IMR-90 (cell line): ENCODE data around the gene C1orf167. TPM values are rescaled to one million over a fixed set of nuclear protein-coding genes. Genes with fewer than 3 reads are reported as not detected.

Experiments
- ATAC-seq: fragments of 200-7000 bp; cut with Tn5 transposase; 2 replicates; pipeline ENCODE4 v1.9.1; 2020; ENCODE audit warnings: low read depth, mild to moderate bottlenecking, moderate library complexity
- BruUV-seq: library from RNA; stranded (reverse); fragments of 400-500 nt; replicated peaks from 2 replicates; lab custom pipeline; 2021; lab: Mats Ljungman, UMichigan
- CTCF ChIA-PET: fragments of 300-600 bp; formaldehyde crosslinking; extraction: SDS; loops from one replicate; lab custom pipeline; 2021; ENCODE audit warnings: antibody characterized with exemption; lab: Yijun Ruan, JAX
- POLR2A ChIA-PET: fragments of 300-600 bp; sonication (Branson Sonifier 250); formaldehyde crosslinking; loops from one replicate; lab custom pipeline; 2022; ENCODE audit warnings: antibody characterized with exemption; ENCODE audit not compliant: unreplicated experiment; lab: Charles Lee
- DNase-seq: peaks from one replicate; pipeline ENCODE4 v3.0.0; 2013
- H2AFZ ChIP-seq: replicated peaks from 2 replicates; pipeline ENCODE3; 2013; ENCODE audit warnings: low read length, mild to moderate bottlenecking; ENCODE audit not compliant: poor library complexity
- H2AK5ac ChIP-seq: 2 replicates; pipeline ENCODE4 v1.6.1; 2013; ENCODE audit warnings: low read depth, low read length, inconsistent platforms
- H2AK9ac ChIP-seq: replicated peaks from 2 replicates; pipeline ENCODE3; 2013; ENCODE audit warnings: mild to moderate bottlenecking, low read depth, low read length, moderate library complexity; ENCODE audit not compliant: poor library complexity
- H2BK120ac ChIP-seq: 2 replicates; pipeline ENCODE4 v1.6.1; 2013; ENCODE audit warnings: low read depth, low read length, inconsistent platforms
- H2BK15ac ChIP-seq: 3 replicates; pipeline ENCODE4 v1.6.1; 2013; ENCODE audit warnings: low read depth, low read length, inconsistent platforms
- H2BK20ac ChIP-seq: 2 replicates; pipeline ENCODE4 v1.6.1; 2013; ENCODE audit warnings: low read depth, mild to moderate bottlenecking, inconsistent platforms, low read length, moderate library complexity
- H2BK5ac ChIP-seq: 2 replicates; pipeline ENCODE4 v1.6.1; 2013; ENCODE audit warnings: mild to moderate bottlenecking, low read depth, low read length, inconsistent platforms; ENCODE audit not compliant: poor library complexity, severe bottlenecking
- H3K14ac ChIP-seq: replicated peaks from 2 replicates; pipeline ENCODE4 v1.6.1; 2013; ENCODE audit warnings: low read depth, low read length, inconsistent platforms
- H3K18ac ChIP-seq: 2 replicates; pipeline ENCODE4 v1.6.1; 2013; ENCODE audit warnings: low read depth, low read length, control low read depth
- H3K23ac ChIP-seq: 2 replicates; pipeline ENCODE4 v1.6.1; 2013; ENCODE audit warnings: low read depth, low read length, inconsistent platforms
- H3K27ac ChIP-seq: 2 replicates; pipeline ENCODE4 v1.5.1; 2013; ENCODE audit warnings: mild to moderate bottlenecking, control low read depth, low read length; ENCODE audit not compliant: insufficient read depth
- H3K27me3 ChIP-seq: 2 replicates; pipeline ENCODE4 v1.6.1; 2013; ENCODE audit warnings: low read length; ENCODE audit not compliant: control insufficient read depth, insufficient read depth
- H3K36me3 ChIP-seq: 2 replicates; pipeline ENCODE4 v1.6.1; 2013; ENCODE audit warnings: low read length, mixed read lengths; ENCODE audit not compliant: control insufficient read depth, insufficient read depth
- H3K4ac ChIP-seq: 2 replicates; pipeline ENCODE4 v1.6.1; 2013; ENCODE audit warnings: low read depth, low read length, inconsistent platforms
- H3K4me1 ChIP-seq: 2 replicates; pipeline ENCODE4 v1.6.1; 2013; ENCODE audit warnings: low read length, mixed read lengths; ENCODE audit not compliant: control insufficient read depth, insufficient read depth
- H3K4me2 ChIP-seq: 2 replicates; pipeline ENCODE4 v1.6.1; 2013; ENCODE audit warnings: low read depth, mild to moderate bottlenecking, control low read depth, low read length, moderate library complexity
- H3K4me3 ChIP-seq: 2 replicates; pipeline ENCODE4 v1.5.1; 2013; ENCODE audit warnings: low read depth, mild to moderate bottlenecking, control low read depth, low read length, moderate library complexity; ENCODE audit not compliant: insufficient read depth
- H3K56ac ChIP-seq: 2 replicates; pipeline ENCODE4 v1.6.1; 2013; ENCODE audit warnings: low read length, inconsistent platforms; ENCODE audit not compliant: insufficient read depth; ENCODE audit errors: extremely low read depth
- H3K79me1 ChIP-seq, 2 experiments: 2 replicates each; pipeline ENCODE4 v1.6.1; 2013; ENCODE audit warnings: low read length in 2 of 2, inconsistent platforms in 1 of 2, low read depth in 1 of 2
- H3K9ac ChIP-seq: 2 replicates; pipeline ENCODE4 v1.6.1; 2013; ENCODE audit warnings: low read depth, low read length, control low read depth
- H3K9me1 ChIP-seq: 2 replicates; pipeline ENCODE4 v1.6.1; 2013; ENCODE audit warnings: low read length, inconsistent platforms; ENCODE audit not compliant: insufficient read depth
- H3K9me3 ChIP-seq: 2 replicates; pipeline ENCODE4 v1.6.1; 2013; ENCODE audit warnings: low read length; ENCODE audit not compliant: control insufficient read depth, insufficient read depth
- H4K20me1 ChIP-seq: 2 replicates; pipeline ENCODE4 v1.6.1; 2013; ENCODE audit warnings: low read length, inconsistent platforms; ENCODE audit not compliant: insufficient read depth
- H4K5ac ChIP-seq: 2 replicates; pipeline ENCODE4 v1.6.1; 2013; ENCODE audit warnings: mild to moderate bottlenecking, low read depth, low read length, control low read depth
- H4K8ac ChIP-seq, 2 experiments: 2 replicates each; pipeline ENCODE4 v1.6.1; 2013; ENCODE audit warnings: low read depth in 2 of 2, low read length in 2 of 2, control low read depth in 1 of 2, inconsistent platforms in 1 of 2
- H4K91ac ChIP-seq: 2 replicates; pipeline ENCODE4 v1.6.1; 2013; ENCODE audit warnings: low read depth, low read length, inconsistent platforms; ENCODE audit not compliant: insufficient read depth
- CEBPB ChIP-seq: IDR thresholded peaks from 2 replicates; pipeline ENCODE4 v1.6.1; 2012; ENCODE audit warnings: low read depth, low read length, improper control_type of control experiment
- CTCF ChIP-seq: conservative IDR thresholded peaks from 2 replicates; pipeline ENCODE4 v1.5.1; 2012; ENCODE audit warnings: mild to moderate bottlenecking, low read depth, low read length, improper control_type of control experiment
- ELK1 ChIP-seq: fragments of 150-350 bp; IDR thresholded peaks from 2 replicates; pipeline ENCODE4 v1.6.1; 2016; ENCODE audit warnings: low read depth, mild to moderate bottlenecking, low read length, moderate library complexity, borderline replicate concordance
- WGBS, 2 experiments: methylation state at CpG; one replicate each; pipeline versions ENCODE4 v1.1.5 to v1.1.7; 2013; ENCODE audit warnings: missing lambda C conversion rate in 2 of 2; ENCODE audit not compliant: insufficient read length in 1 of 2; ENCODE audit errors: extremely low coverage in 2 of 2; 5-methylcytosine and 5-hydroxymethylcytosine counted together
- dilution Hi-C: fragments of 300-500 bp; cut with HindIII; formaldehyde crosslinking; loops from one replicate; pipeline ENCODE4 v1.14.3; 2018; ENCODE audit warnings: low sequenced_read_pairs; ENCODE audit not compliant: unreplicated experiment
- in situ Hi-C: fragments of 300-500 bp; cut with MboI; formaldehyde crosslinking; loops from 3 replicates; pipeline ENCODE4 v1.14.3; 2019; ENCODE audit warnings: low sequenced_read_pairs, inconsistent platforms, mixed read lengths
- intact Hi-C: fragments of 100-400 bp; cut with micrococcal nuclease; formaldehyde crosslinking; loops from 2 replicates; pipeline ENCODE4 v1.10.0; 2022
- polyA plus RNA-seq, 3 experiments: library from polyadenylated mRNA; depleted of rRNA; stranded (reverse); fragments of >200 nt; gene quantifications; 2 replicates each; pipeline ENCODE4 v1.2.3, GENCODE V29; 2012; ENCODE audit warnings: low replicate concordance in 1 of 3
- total RNA-seq: library from RNA; depleted of rRNA; stranded (reverse); fragments of >200 nt; gene quantifications from 2 replicates; pipeline ENCODE4 v1.2.3, GENCODE V29; 2012

The C1orf167 gene
- total and polyA plus RNA-seq, 2 of the 4 experiments (the other 2 are of a cell fraction), result under 0.01 to 0.15 TPM

- H3K9me1 ChIP-seq, result peaks cover 11% of the 10 kb centered on the region
- H4K8ac ChIP-seq, result peak overlapping the region; percentile 49 to 73; a peak in 2 of 4 replicates
- H2AFZ ChIP-seq, result peak overlapping the region; percentile 81
- DNase-seq (peak; percentile 36), ATAC-seq (no peak)
- H3K56ac ChIP-seq, result peak overlapping the region; percentile 16; the same call in 1 of the 2 replicates
- H3K27me3 ChIP-seq, result peaks cover under 1% of the 10 kb centered on the region; the same call in 1 of the 2 replicates
- H2AK9ac ChIP-seq, result peak overlapping the region; percentile 90
- no peaks in the 10 kb centered on the region for H3K36me3 ChIP-seq
- ChIA-PET POLR2A (no interaction called here), CTCF (no interaction called here)
- in situ Hi-C loops (no loop called here), dilution Hi-C loops (no loop called here), intact Hi-C loops (loop anchor here (10.0 kb wide), 1 partner anchor 456 kb away; the partner anchor contains the start of gene UBIAD1)
- H3K27ac ChIP-seq, result peak overlapping the region; percentile 28
- H3K14ac ChIP-seq, result peak overlapping the region; percentile 82; the same call in 1 of the 2 replicates
- peak overlapping the region; percentile 86 for H4K91ac ChIP-seq
- peaks cover 13% of the 10 kb centered on the region for H3K4me1 ChIP-seq
- H3K9ac ChIP-seq, result no peak overlapping the region
- 0 out of 3 replicates have a peak overlapping the region, but pooled peaks have one; percentile 38 for H2BK15ac ChIP-seq
- no peaks in the 10 kb centered on the region for H4K20me1 ChIP-seq
- no peaks in the 10 kb centered on the region for H3K9me3 ChIP-seq
- 21% methylated on average over 4 of the region's 5 CpGs; no CpG with 5 or more reads in 1 of the 2 experiments for WGBS, 2 experiments
- peak overlapping the region; percentile 85 for H2BK20ac ChIP-seq
- peak overlapping the region; percentile 92 for H3K4ac ChIP-seq
- H3K4me3 ChIP-seq, result no peak overlapping the region
- H2AK5ac ChIP-seq, result 0 out of 2 replicates have a peak overlapping the region, but pooled peaks have one; percentile 40
- H3K18ac ChIP-seq, result no peak overlapping the region
- peak overlapping the region; percentile 65 for H4K5ac ChIP-seq
- H3K79me1 ChIP-seq, result no peaks in the 10 kb centered on the region
- BruUV-seq, result no TSS peak
- no peak overlapping the region for H2BK5ac ChIP-seq
- H3K4me2 ChIP-seq, result no peak overlapping the region
- TF ChIP-seq ELK1 (no peak), CEBPB (peak; percentile 71), CTCF (no peak)
- H3K23ac ChIP-seq, result peak overlapping the region; percentile 73
- H2BK120ac ChIP-seq, result peak overlapping the region; percentile 85
These were observed 31.5 kb upstream of the C1orf167 start for GRCh38 chr1:11730429-11730891.
